AG04449 (cell line): ENCODE measurements around the gene RNF220.

Experiments used
- CTCF ChIA-PET: fragments of 350-600 bp; formaldehyde crosslinking; extraction: SDS; loops from one replicate; lab custom pipeline; 2021; ENCODE audit warnings: antibody characterized with exemption; lab: Yijun Ruan, JAX
- POLR2A ChIA-PET: fragments of 400-600, 350-600 bp; formaldehyde crosslinking; extraction: SDS; loops from one replicate; lab custom pipeline; 2020; ENCODE audit warnings: antibody characterized with exemption, inconsistent platforms; lab: Yijun Ruan, JAX
- DNase-seq: peaks from one replicate; pipeline ENCODE4 v3.0.0-alpha.2; 2010; ENCODE audit warnings: low read depth, low spot score
- H3K4me3 ChIP-seq: 2 replicates; pipeline ENCODE4 v1.5.1; 2011; ENCODE audit warnings: low read depth, mild to moderate bottlenecking, control low read depth, low read length
- CTCF ChIP-seq: IDR thresholded peaks from one replicate; pipeline ENCODE4 v1.5.1; 2011; ENCODE audit warnings: mild to moderate bottlenecking, moderate library complexity, low read length, control low read depth, inconsistent platforms; ENCODE audit not compliant: insufficient read depth; ENCODE audit errors: missing control alignments

RNF220 gene

DNA sequence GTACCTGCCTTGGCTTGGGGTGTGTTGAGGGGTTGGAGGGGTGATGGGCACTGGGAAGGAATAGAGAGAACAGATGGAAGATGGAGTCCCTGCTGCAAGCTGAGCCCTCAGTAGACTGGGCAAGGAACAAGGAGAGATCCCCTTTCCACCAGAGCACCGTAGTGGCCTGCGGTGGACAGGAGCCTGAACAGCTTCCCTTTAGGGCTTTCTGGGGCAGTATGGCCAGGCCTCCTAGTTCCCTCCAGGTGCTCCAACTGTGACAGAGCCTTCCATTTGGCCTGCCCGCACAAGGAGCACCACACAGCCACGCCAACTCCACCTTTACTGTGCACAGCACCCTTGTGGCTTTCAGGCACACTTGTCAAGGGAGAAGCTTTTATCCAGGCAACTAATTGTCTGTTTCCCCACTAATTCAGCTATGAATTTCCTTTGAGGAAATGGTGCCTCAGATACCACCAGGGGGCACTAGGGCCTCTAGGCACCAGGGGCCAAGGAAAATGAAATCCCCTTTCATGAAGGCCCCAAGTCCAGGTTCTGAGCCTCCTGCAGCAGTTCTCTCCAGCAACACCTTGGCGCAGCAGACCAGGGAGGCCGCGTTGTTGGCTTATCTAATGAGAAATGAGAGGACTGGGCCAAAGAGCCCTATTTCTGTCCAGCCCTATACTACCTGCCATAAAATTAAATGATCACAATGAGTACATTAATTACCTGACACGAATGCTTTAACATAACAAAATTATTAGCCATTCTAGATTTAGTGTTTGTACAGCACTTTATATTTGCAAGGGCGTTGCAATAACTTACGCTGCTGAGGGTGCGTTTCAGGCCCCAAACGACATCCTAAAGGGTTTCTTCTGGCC, 26.9 kb upstream of the RNF220 start:
- ChIA-PET POLR2A (no interaction called here), CTCF (interaction anchor here (0.7 to 8.7 kb wide), 34 partner anchors 10 to 273 kb away, joined by 3 to 138 read pairs (median 4); no protein-coding TSS in a partner anchor)
- no peak overlapping the region for H3K4me3 ChIP-seq
- DNase-seq = no peak
- TF ChIP-seq CTCF = peak; percentile 72

- CTCF ChIA-PET = interaction anchor here (0.7 to 8.7 kb wide), 3 partner anchors 191 to 271 kb away, joined by 3 to 138 read pairs (median 67); no protein-coding TSS in a partner anchor
- POLR2A ChIA-PET = no interaction called here
Measured at GRCh38 chr1:44380666-44381177, 24.3 kb upstream of the RNF220 start.

GRCh38 chr1:44388551-44388950, 16.5 kb upstream of the RNF220 start:
- DNase-seq = no peak
- no peak overlapping the region for H3K4me3 ChIP-seq
- no peak for TF ChIP-seq CTCF
- ChIA-PET CTCF (interaction anchor here (1.2 to 4.3 kb wide), 3 partner anchors 9 to 206 kb away, joined by 4 to 18 read pairs (median 12); no protein-coding TSS in a partner anchor), POLR2A (interaction anchor here (1.1 kb wide), 1 partner anchor 243 kb away, joined by 4 read pairs; no protein-coding TSS in a partner anchor)

More at GRCh38 chr1:44380666-44381177, 24.3 kb upstream of the RNF220 start:
- H3K4me3 ChIP-seq = no peak overlapping the region
- DNase-seq = no peak
- TF ChIP-seq CTCF = no peak

GRCh38 chr1:44389437-44389836, 15.6 kb upstream of the RNF220 start:
- H3K4me3 ChIP-seq = no peak overlapping the region
- DNase-seq = no peak
- POLR2A ChIA-PET = interaction anchor here (1.1 kb wide), 1 partner anchor 242 kb away, joined by 4 read pairs; no protein-coding TSS in a partner anchor
- CTCF ChIA-PET = interaction anchor here (1.1 to 4.3 kb wide), 5 partner anchors 10 to 264 kb away, joined by 4 to 18 read pairs (median 7); no protein-coding TSS in a partner anchor
- TF ChIP-seq CTCF = no peak

DNA sequence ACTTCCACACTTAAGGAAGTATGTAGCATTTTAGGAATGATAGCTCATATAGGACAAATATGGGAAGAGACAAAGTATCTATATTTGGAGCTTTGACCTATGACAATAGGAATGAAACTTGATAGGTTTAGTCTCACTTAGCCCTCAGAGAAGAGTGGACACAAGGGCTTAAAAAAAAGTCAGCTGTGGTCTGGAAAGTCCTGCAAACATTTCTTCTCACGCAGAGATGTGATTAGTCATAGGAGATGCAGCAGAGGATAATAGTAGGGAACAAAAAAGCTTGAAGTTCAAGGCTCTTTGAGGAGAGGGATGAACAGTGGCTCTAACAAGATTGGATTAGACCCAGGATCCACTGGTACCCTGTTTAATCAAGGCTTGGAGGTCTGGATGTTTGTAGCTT, 14.8 kb upstream of the RNF220 start:
- CTCF ChIA-PET = interaction anchor here (0.7 to 4.3 kb wide), 5 partner anchors 11 to 263 kb away, joined by 3 to 18 read pairs (median 5); no protein-coding TSS in a partner anchor

More for the DNA sequence above, 14.8 kb upstream of the RNF220 start:
- DNase-seq = peak; percentile 59
- no peak for TF ChIP-seq CTCF
- POLR2A ChIA-PET = no interaction called here
- no peak overlapping the region for H3K4me3 ChIP-seq
